NCI-H524 (cell line): ENCODE measurements around the gene TSPAN9.

ENCODE experiments used
- DNase-seq, 2 experiments: peaks; one replicate each; lab custom pipeline; 2025; lab: John Stamatoyannopoulos, UW

The TSPAN9 gene

GRCh38 chr12:3275171-3276041 lies 198.2 kb downstream of the TSPAN9 start:
- peak in 1 of 2 experiments; percentile 61 for DNase-seq

GRCh38 chr12:3276226-3276625 lies 199.0 kb downstream of the TSPAN9 start:
- DNase-seq: no peak

GRCh38 chr12:3277306-3277943 lies 200.2 kb downstream of the TSPAN9 start:
- DNase-seq: no peak

- DNase-seq: no peak
These were observed 201.7 kb downstream of the TSPAN9 start for GRCh38 chr12:3278681-3279414.

GRCh38 chr12:3279415-3279780 lies 202.2 kb downstream of the TSPAN9 start:
- DNase-seq: no peak

GRCh38 chr12:3279832-3280231 lies 202.7 kb downstream of the TSPAN9 start:
- DNase-seq: no peak

- no peak for DNase-seq
These were observed 203.8 kb downstream of the TSPAN9 start for GRCh38 chr12:3280967-3281366.

- DNase-seq: no peak
These were observed 204.6 kb downstream of the TSPAN9 start for GRCh38 chr12:3281588-3282383.

- no peak for DNase-seq
These were observed 205.1 kb downstream of the TSPAN9 start for GRCh38 chr12:3282384-3282670.

GRCh38 chr12:3283137-3283680 lies 206.0 kb downstream of the TSPAN9 start:
- DNase-seq: no peak

- DNase-seq: no peak
These were observed 207.2 kb downstream of the TSPAN9 start for GRCh38 chr12:3284405-3284804.

- no peak for DNase-seq
These were observed 208.4 kb downstream of the TSPAN9 start for GRCh38 chr12:3285570-3285969.

GRCh38 chr12:3288690-3289089 lies 211.5 kb downstream of the TSPAN9 start:
- no peak for DNase-seq

- DNase-seq: no peak
These were observed 212.5 kb downstream of the TSPAN9 start for GRCh38 chr12:3289702-3290101.

- DNase-seq: no peak
These were observed 214.8 kb downstream of the TSPAN9 start for GRCh38 chr12:3291939-3292338.

GRCh38 chr12:3292677-3293412 lies 215.7 kb downstream of the TSPAN9 start:
- peak; percentile 72 to 91 for DNase-seq

- peak; percentile 30 to 66 for DNase-seq
These were observed 216.4 kb downstream of the TSPAN9 start for GRCh38 chr12:3293446-3294161.

- DNase-seq: peak; percentile 69 to 93
These were observed 217.3 kb downstream of the TSPAN9 start for GRCh38 chr12:3294481-3294911.

- peak in 1 of 2 experiments; percentile 37 for DNase-seq
These were observed 218.0 kb downstream of the TSPAN9 start for GRCh38 chr12:3295225-3295624.

GRCh38 chr12:3295646-3296408 lies 218.6 kb downstream of the TSPAN9 start:
- DNase-seq: no peak
